Measurements from ENCODE around the gene XAGE5. TPM values are rescaled to one million over a fixed set of nuclear protein-coding genes. Genes with fewer than 3 reads are reported as not detected.
"Not testable (repeated sequence)": the region's sequence is repeated elsewhere in the genome, so short reads cannot be mapped to it uniquely, and the experiment has no call there.

The XAGE5 gene, protein sequence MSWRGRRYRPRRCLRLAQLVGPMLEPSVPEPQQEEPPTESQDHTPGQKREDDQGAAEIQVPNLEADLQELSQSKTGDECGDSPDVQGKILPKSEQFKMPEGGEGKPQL
- not detected for total RNA-seq

DNA sequence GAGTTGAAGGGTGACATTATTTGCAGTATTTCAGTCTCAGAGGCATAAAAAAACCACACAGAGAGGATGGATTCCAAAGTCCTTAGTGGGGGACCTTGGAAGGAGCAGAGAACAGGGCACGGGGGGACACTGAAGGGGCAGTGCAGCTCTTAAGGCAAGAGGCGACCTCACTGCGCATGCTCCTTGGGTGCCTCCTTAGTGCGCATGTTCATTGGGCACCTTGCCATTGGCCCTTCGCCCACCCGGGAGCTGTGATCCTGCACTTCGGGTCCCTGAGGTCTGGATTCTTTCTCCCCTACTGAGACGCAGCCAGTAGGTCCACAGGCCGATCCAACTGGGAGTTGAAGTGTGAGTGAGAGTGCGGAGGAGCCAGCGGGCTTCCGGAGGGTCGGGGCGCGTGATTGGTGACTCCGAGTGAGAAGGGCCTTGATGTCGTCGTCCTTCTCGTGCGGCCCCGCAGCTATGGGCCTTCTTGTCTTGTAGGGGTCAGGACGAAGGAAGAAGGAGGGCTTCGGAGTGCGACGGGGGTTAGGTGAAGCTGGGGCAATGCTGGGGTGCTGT is at the start of gene XAGE5:
Gene XAGE5, plus strand, starts transcription at position 223 of the 561 bp plus-strand sequence. CDS start 1,280 bp downstream, outside the sequence.
- Histone ChIP-seq H3K4me1 (no peaks in the 10 kb centered on the region), H3K4me3 (no peak within 1 kb of the TSS), H3K27ac (no peak within 1 kb of the TSS), H3K9me3 (no peaks in the 10 kb centered on the region), H3K36me3 (no peaks in the 10 kb centered on the region), H3K27me3 (no peaks in the 10 kb centered on the region)
- no peak for ATAC-seq
- WGBS, 2 donors (ENCODE audit: low coverage in 1 of 2): 43% methylated on average over 1 of the region's 25 CpGs; no CpG with 5 or more reads in 1 of the 2 donors
- TF ChIP-seq, protein P1, sequence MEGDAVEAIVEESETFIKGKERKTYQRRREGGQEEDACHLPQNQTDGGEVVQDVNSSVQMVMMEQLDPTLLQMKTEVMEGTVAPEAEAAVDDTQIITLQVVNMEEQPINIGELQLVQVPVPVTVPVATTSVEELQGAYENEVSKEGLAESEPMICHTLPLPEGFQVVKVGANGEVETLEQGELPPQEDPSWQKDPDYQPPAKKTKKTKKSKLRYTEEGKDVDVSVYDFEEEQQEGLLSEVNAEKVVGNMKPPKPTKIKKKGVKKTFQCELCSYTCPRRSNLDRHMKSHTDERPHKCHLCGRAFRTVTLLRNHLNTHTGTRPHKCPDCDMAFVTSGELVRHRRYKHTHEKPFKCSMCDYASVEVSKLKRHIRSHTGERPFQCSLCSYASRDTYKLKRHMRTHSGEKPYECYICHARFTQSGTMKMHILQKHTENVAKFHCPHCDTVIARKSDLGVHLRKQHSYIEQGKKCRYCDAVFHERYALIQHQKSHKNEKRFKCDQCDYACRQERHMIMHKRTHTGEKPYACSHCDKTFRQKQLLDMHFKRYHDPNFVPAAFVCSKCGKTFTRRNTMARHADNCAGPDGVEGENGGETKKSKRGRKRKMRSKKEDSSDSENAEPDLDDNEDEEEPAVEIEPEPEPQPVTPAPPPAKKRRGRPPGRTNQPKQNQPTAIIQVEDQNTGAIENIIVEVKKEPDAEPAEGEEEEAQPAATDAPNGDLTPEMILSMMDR (IDR thresholded peaks at IDR 0.05): no peak
- TF ChIP-seq EP300 (IDR thresholded peaks at IDR 0.05) (no peak), POLR2AphosphoS5 (IDR thresholded peaks at IDR 0.05) (no peak), POLR2A (IDR thresholded peaks at IDR 0.05) (no peak)

DNA sequence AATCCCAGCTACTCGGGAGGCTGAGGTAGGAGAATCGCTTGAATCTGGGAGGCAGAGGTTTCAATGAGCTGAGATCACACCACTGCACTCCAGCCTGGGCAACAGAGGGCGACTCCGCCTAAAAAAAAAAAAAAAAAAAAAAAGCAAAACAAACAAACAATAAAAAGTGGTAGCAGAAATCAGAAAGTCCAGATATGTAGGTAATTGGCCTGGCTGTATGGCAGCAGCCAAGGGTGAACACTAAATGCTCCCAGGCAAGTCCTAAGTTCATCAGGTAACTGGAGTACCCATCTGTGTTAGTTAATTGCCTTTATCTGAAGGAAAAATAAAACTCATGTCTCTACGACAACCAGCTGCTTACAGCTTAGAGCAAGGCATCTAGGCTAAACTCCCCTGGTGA is 45.1 kb upstream of the XAGE5 start:
- H3K27ac ChIP-seq, H3K4me3 ChIP-seq, ATAC-seq, H3K36me3 ChIP-seq, H3K27me3 ChIP-seq, H3K9me3 ChIP-seq, H3K4me1 ChIP-seq: not testable (repeated sequence)
- no CpG with 5 or more reads among the region's 5 CpGs for WGBS, 2 donors (ENCODE audit: low coverage in 1 of 2)

DNA sequence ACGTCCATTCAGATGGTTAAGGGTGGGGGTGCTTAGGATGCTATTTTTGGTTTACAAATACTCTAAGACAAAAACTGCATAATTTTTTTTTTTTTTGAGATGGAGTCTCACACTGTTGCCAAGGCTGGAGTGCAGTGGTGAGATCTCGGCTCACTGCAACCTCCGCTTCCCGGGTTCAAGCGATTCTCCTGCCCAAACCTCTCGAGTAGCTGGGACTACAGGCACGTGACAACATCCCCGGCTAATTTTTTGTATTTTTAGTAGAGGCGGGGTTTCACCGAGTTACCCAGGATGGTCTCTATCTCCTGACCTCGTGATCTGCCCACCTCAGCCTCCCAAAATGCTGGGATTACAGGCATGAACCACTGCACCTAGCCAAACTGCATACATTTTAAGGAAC is 37.6 kb upstream of the XAGE5 start:
- H3K4me3 ChIP-seq, H3K27ac ChIP-seq, H3K9me3 ChIP-seq, H3K4me1 ChIP-seq, ATAC-seq, H3K27me3 ChIP-seq, H3K36me3 ChIP-seq: not testable (repeated sequence)
- 86% methylated on average over 9 of the region's 11 CpGs; no CpG with 5 or more reads in 1 of the 2 donors for WGBS, 2 donors (ENCODE audit: low coverage in 1 of 2)

DNA sequence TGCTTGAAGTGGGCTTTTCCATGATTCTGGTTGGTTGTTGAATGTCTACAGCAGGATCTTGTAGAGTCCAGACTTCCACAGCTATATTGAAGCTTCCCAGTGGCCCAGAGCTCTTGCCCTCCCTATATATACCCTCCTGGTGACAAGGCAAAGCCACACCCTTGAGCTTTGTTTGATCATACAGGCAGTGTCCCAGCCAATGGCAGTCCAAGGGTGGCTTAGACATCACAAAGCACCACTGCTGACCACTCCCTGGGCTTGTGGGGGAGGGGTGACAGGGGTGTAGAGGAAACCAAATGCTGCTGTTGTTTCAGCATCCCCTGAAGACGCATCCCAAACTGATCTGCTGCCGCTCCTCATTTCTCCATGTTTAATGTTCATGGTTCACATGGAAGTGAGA is 13.8 kb upstream of the XAGE5 start, which contains the start of gene SPANXN5:
Gene SPANXN5, minus strand, starts transcription at position 101 of the 400 bp plus-strand sequence. Its CDS starts 79 bp downstream, at position 22.
- not testable (repeated sequence) for H3K9me3 ChIP-seq, H3K4me1 ChIP-seq, H3K27ac ChIP-seq, ATAC-seq, H3K4me3 ChIP-seq, H3K27me3 ChIP-seq, H3K36me3 ChIP-seq
- WGBS, 2 donors (ENCODE audit: low coverage in 1 of 2): 79% methylated on average over 2 of the region's 2 CpGs; no CpG with 5 or more reads in 1 of the 2 donors

DNA sequence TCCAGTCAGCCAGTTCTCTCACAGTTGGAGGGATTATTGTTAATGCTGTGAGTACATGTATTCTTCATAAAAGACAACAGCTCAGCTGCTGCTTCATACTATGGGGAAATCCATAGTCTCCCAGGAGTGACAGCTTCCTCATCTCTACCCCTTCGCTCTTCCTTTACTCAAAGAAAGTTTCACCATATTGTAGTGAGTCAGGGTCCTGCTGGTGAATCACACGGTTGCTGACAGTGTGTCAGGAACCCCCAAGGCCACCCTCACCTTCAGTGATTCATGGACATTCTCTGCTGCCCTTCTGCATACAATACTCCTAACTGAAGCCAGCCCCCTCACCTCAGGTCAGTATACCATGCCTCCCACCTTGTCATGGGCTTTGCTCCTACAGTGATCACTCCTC is 6.2 kb upstream of the XAGE5 start:
- not testable (repeated sequence) for H3K4me3 ChIP-seq, H3K4me1 ChIP-seq, H3K27ac ChIP-seq, H3K9me3 ChIP-seq, H3K27me3 ChIP-seq, H3K36me3 ChIP-seq, ATAC-seq
- 63% methylated on average over 2 of the region's 2 CpGs; no CpG with 5 or more reads in 1 of the 2 donors for WGBS, 2 donors (ENCODE audit: low coverage in 1 of 2)

DNA sequence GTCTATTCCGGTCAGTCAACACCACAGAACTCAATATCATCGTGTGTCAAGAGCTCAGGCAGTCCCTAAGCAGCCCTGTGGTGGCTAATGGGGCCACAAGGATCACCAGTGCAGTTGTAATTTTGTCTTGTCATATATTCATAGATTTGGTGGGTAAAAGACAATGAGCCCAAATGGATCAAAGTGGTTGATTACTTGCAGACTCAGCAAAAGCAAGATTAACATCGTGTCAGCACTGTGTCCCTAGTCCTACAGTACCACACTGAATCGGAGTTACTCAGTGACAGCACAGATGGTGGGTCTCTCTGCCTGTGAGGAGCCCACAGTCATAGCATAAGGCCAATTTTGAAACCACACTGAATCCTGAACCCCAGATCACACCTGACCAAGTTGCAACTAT is 8.7 kb downstream of the XAGE5 start:
- H3K27ac ChIP-seq: no peak overlapping the region
- H3K36me3 ChIP-seq: no peaks in the 10 kb centered on the region
- ATAC-seq: no peak
- no peaks in the 10 kb centered on the region for H3K4me1 ChIP-seq
- no peaks in the 10 kb centered on the region for H3K27me3 ChIP-seq
- TF ChIP-seq POLR2A (IDR thresholded peaks at IDR 0.05) (no peak), POLR2AphosphoS5 (IDR thresholded peaks at IDR 0.05) (no peak), EP300 (IDR thresholded peaks at IDR 0.05) (no peak)
- TF ChIP-seq, protein P1 (IDR thresholded peaks at IDR 0.05): no peak
- no peak overlapping the region for H3K4me3 ChIP-seq
- H3K9me3 ChIP-seq: no peaks in the 10 kb centered on the region
- WGBS, 2 donors (ENCODE audit: low coverage in 1 of 2): 50% methylated on average over 3 of the region's 4 CpGs; no CpG with 5 or more reads in 1 of the 2 donors

DNA sequence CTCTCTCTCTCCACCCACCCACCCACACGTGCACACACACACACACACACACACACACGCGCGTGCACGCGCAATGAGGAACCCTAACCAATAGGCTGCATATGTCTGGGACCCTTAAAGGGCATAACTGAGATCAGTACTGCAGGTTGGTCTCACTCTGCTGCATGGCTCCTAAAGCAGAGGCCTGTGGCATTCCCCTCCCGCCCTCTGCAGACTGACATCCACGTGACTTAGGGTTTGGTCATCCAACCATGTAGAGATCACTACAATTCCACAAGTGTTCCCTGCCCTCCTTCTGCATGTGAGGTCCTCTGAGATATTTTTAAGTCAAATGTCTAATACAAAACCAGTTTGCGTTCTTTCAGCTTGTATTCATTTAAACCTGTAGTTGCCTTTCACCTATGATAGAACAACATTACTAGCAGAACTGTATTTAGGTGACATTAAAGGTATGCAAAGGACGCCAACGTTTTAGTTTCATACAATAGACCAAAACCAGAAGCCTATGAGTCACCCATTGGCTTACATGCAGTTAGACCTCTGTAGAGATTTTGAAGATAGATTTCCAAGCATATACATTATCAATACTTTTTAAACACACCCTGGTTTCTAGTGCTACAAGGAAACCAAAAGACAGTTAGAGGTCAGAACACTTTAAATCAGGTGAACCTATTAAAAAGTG is 10.1 kb downstream of the XAGE5 start:
- WGBS, 2 donors (ENCODE audit: low coverage in 1 of 2): 64 to 67% methylated on average over 2 to 5 of the region's 11 CpGs
- no peaks in the 10 kb centered on the region for H3K27me3 ChIP-seq
- H3K36me3 ChIP-seq: no peaks in the 10 kb centered on the region
- no peaks in the 10 kb centered on the region for H3K4me1 ChIP-seq
- H3K9me3 ChIP-seq: no peaks in the 10 kb centered on the region
- H3K27ac ChIP-seq: no peak overlapping the region
- H3K4me3 ChIP-seq: no peak overlapping the region
- no peak for ATAC-seq
- TF ChIP-seq POLR2A (IDR thresholded peaks at IDR 0.05): no peak
- TF ChIP-seq EP300 (IDR thresholded peaks at IDR 0.05): no peak
- no peak for TF ChIP-seq POLR2AphosphoS5 (IDR thresholded peaks at IDR 0.05)
- TF ChIP-seq, protein P1 (IDR thresholded peaks at IDR 0.05): no peak
